Fibroblast of lung (primary cell): Measurements from ENCODE around the gene OMP. TPM values are rescaled to one million over a fixed set of nuclear protein-coding genes. Genes with fewer than 3 reads are reported as not detected.
A peak's percentile ranks its signal among the peaks of the same experiment; 100 is the strongest.

Source experiments
- DNase-seq, 2 donors: peaks; one replicate each; pipeline versions ENCODE4 v3.0.0 to v3.0.0-alpha.2; 2010; ENCODE audit warnings: low read depth in 2 of 2
- H2AFZ ChIP-seq: 2 replicates; pipeline ENCODE4 v1.5.1; 2012; ENCODE audit warnings: low read length, control low read depth, inconsistent platforms
- H3K27ac ChIP-seq: 2 replicates; pipeline ENCODE4 v1.5.1; 2011; ENCODE audit warnings: low read length, control low read depth; ENCODE audit not compliant: insufficient read depth
- H3K27me3 ChIP-seq: 2 replicates; pipeline ENCODE4 v1.5.1; 2011; ENCODE audit warnings: mild to moderate bottlenecking, low read length; ENCODE audit not compliant: control insufficient read depth, insufficient read depth
- H3K36me3 ChIP-seq: 2 replicates; pipeline ENCODE4 v1.5.1; 2011; ENCODE audit warnings: low read length; ENCODE audit not compliant: control insufficient read depth, insufficient read depth
- H3K4me1 ChIP-seq: 2 replicates; pipeline ENCODE4 v1.5.1; 2011; ENCODE audit warnings: low read length; ENCODE audit not compliant: control insufficient read depth, insufficient read depth; ENCODE audit errors: extremely low read depth
- H3K4me2 ChIP-seq: 2 replicates; pipeline ENCODE4 v1.5.1; 2011; ENCODE audit warnings: low read length, control low read depth; ENCODE audit not compliant: insufficient read depth; ENCODE audit errors: extremely low read depth
- H3K4me3 ChIP-seq, 4 experiments: fragments of 200-600 bp in 1 of 4; sonication (generic) in 1 of 4; replicated peaks in 1 of 4; 2 replicates each; pipeline ENCODE4 v1.5.1; 2011 to 2016; ENCODE audit warnings: low read length in 4 of 4, low read depth in 3 of 4, mild to moderate bottlenecking in 3 of 4, control low read depth in 2 of 4, inconsistent platforms in 1 of 4, mixed read lengths in 1 of 4; ENCODE audit not compliant: insufficient read depth in 1 of 4; ENCODE audit errors: control extremely low read depth in 1 of 4
- H3K79me2 ChIP-seq: 2 replicates; pipeline ENCODE4 v1.5.1; 2012; ENCODE audit warnings: mild to moderate bottlenecking, low read length, inconsistent platforms; ENCODE audit not compliant: control insufficient read depth, insufficient read depth
- H3K9ac ChIP-seq: 2 replicates; pipeline ENCODE4 v1.5.1; 2011; ENCODE audit warnings: mild to moderate bottlenecking, low read length, control low read depth; ENCODE audit not compliant: insufficient read depth
- H3K9me3 ChIP-seq: 2 replicates; pipeline ENCODE4 v1.5.1; 2012; ENCODE audit warnings: low read depth, low read length; ENCODE audit not compliant: control insufficient read depth, insufficient read depth
- H4K20me1 ChIP-seq: 2 replicates; pipeline ENCODE4 v1.5.1; 2011; ENCODE audit warnings: low read length; ENCODE audit not compliant: control insufficient read depth, insufficient read depth; ENCODE audit errors: extremely low read depth
- CTCF ChIP-seq, 2 donors: IDR thresholded peaks in 1 of 2; conservative IDR thresholded peaks in 1 of 2; 1 replicate in 1 of 2; 2 replicates in 1 of 2; pipeline ENCODE4 v1.5.1; 2011 to 2012; ENCODE audit warnings: low read length in 2 of 2, control low read depth in 1 of 2, inconsistent platforms in 1 of 2, low read depth in 1 of 2, mild to moderate bottlenecking in 1 of 2
- EZH2 ChIP-seq: IDR thresholded peaks from 2 replicates; pipeline ENCODE4 v1.5.1; 2012; ENCODE audit warnings: low read length, control low read depth, mild to moderate bottlenecking; ENCODE audit errors: missing control alignments
- polyA plus RNA-seq, 2 donors: library from polyadenylated mRNA; depleted of rRNA in 1 of 2; stranded (reverse) in 1 of 2; unstranded in 1 of 2; fragments of >200 nt; gene quantifications; 2 replicates each; pipeline ENCODE4 v1.2.1, GENCODE V29; 2011 to 2012; ENCODE audit warnings: missing spikeins in 1 of 2
- total RNA-seq: library from RNA; depleted of rRNA; stranded (reverse); fragments of >200 nt; gene quantifications from 2 replicates; pipeline ENCODE4 v1.2.1, GENCODE V29; 2014

OMP gene
- total and polyA plus RNA-seq, 2 donors (not counting 1 experiment from before 2014, with no cell fraction given), result 0.83 TPM; not detected in 1

- H4K20me1 ChIP-seq, result no peaks in the 10 kb centered on the region
- H3K9me3 ChIP-seq, result no peaks in the 10 kb centered on the region
- no peaks in the 10 kb centered on the region for H3K36me3 ChIP-seq
- H3K79me2 ChIP-seq, result no peaks in the 10 kb centered on the region
- no peak for DNase-seq
- no peak overlapping the region for H3K27ac ChIP-seq
- H2AFZ ChIP-seq, result no peak overlapping the region
- no peaks in the 10 kb centered on the region for H3K27me3 ChIP-seq
- no peak overlapping the region for H3K4me2 ChIP-seq
- TF ChIP-seq CTCF (conservative IDR thresholded peaks at IDR 0.05 in 1 of 2, IDR thresholded peaks at IDR 0.05 in 1 of 2; ENCODE audit: low read depth in 1 of 2, low read length in 2 of 2), result no peak
- no peak for TF ChIP-seq EZH2
- H3K9ac ChIP-seq, result no peak overlapping the region
- no peak overlapping the region for H3K4me3 ChIP-seq
- no peaks in the 10 kb centered on the region for H3K4me1 ChIP-seq
Observed at GRCh38 chr11:77149716-77150392, 47.2 kb downstream of the OMP start.

GRCh38 chr11:77150836-77151235 is 48.2 kb downstream of the OMP start:
- Histone ChIP-seq H4K20me1 (no peaks in the 10 kb centered on the region), H3K9me3 (no peaks in the 10 kb centered on the region), H3K4me1 (no peaks in the 10 kb centered on the region), H3K9ac (no peak overlapping the region), H3K4me3 (no peak overlapping the region), H3K27ac (no peak overlapping the region), H3K27me3 (no peaks in the 10 kb centered on the region), H3K4me2 (no peak overlapping the region), H3K36me3 (no peaks in the 10 kb centered on the region), H3K79me2 (no peaks in the 10 kb centered on the region), H2AFZ (no peak overlapping the region)
- DNase-seq, result no peak
- TF ChIP-seq EZH2, result no peak
- TF ChIP-seq CTCF (conservative IDR thresholded peaks at IDR 0.05 in 1 of 2, IDR thresholded peaks at IDR 0.05 in 1 of 2; ENCODE audit: low read depth in 1 of 2, low read length in 2 of 2), result no peak

GRCh38 chr11:77151804-77152509 is 49.3 kb downstream of the OMP start:
- TF ChIP-seq CTCF (conservative IDR thresholded peaks at IDR 0.05 in 1 of 2, IDR thresholded peaks at IDR 0.05 in 1 of 2; ENCODE audit: low read depth in 1 of 2, low read length in 2 of 2) (no peak), EZH2 (no peak)
- no peak overlapping the region for H3K4me2 ChIP-seq

More at GRCh38 chr11:77151804-77152509, 49.3 kb downstream of the OMP start:
- H4K20me1 ChIP-seq, result no peaks in the 10 kb centered on the region
- no peaks in the 10 kb centered on the region for H3K4me1 ChIP-seq
- no peak overlapping the region for H3K9ac ChIP-seq
- peak in 1 of 2 donors; percentile 72 for DNase-seq
- H3K9me3 ChIP-seq, result no peaks in the 10 kb centered on the region
- H3K27ac ChIP-seq, result no peak overlapping the region
- H3K36me3 ChIP-seq, result no peaks in the 10 kb centered on the region
- no peaks in the 10 kb centered on the region for H3K27me3 ChIP-seq
- no peak overlapping the region for H2AFZ ChIP-seq
- no peaks in the 10 kb centered on the region for H3K79me2 ChIP-seq
- H3K4me3 ChIP-seq, result no peak overlapping the region
